Esophagus (tissue), 2 donors: ENCODE data around the gene RYR1. TPM values are rescaled to one million over a fixed set of nuclear protein-coding genes. Genes with fewer than 3 reads are reported as not detected.

ENCODE experiments used
- H3K27ac ChIP-seq, 2 donors: one replicate each; pipeline ENCODE4 v1.5.1; 2013; ENCODE audit warnings: low read depth in 2 of 2, mild to moderate bottlenecking in 2 of 2, inconsistent platforms in 1 of 2, low read length in 1 of 2, moderate library complexity in 1 of 2
- H3K27me3 ChIP-seq, 2 donors: one replicate each; pipeline ENCODE4 v1.6.1; 2013; ENCODE audit warnings: low read length in 2 of 2, control low read depth in 1 of 2, mild to moderate bottlenecking in 1 of 2; ENCODE audit not compliant: insufficient read depth in 2 of 2, control insufficient read depth in 1 of 2
- H3K36me3 ChIP-seq, 2 donors: one replicate each; pipeline ENCODE4 v1.6.1; 2013; ENCODE audit warnings: low read length in 1 of 2; ENCODE audit not compliant: control insufficient read depth in 2 of 2, insufficient read depth in 2 of 2
- H3K4me1 ChIP-seq, 2 donors: one replicate each; pipeline ENCODE4 v1.6.1; 2013; ENCODE audit warnings: low read length in 1 of 2; ENCODE audit not compliant: control insufficient read depth in 2 of 2, insufficient read depth in 2 of 2
- H3K4me3 ChIP-seq, 2 donors: one replicate each; pipeline ENCODE4 v1.5.1; 2013; ENCODE audit warnings: low read length in 2 of 2, mild to moderate bottlenecking in 2 of 2, low read depth in 1 of 2, moderate library complexity in 1 of 2
- H3K9me3 ChIP-seq, 2 donors: one replicate each; pipeline ENCODE4 v1.6.1; 2013; ENCODE audit warnings: mild to moderate bottlenecking in 2 of 2, low read depth in 1 of 2, low read length in 1 of 2, moderate library complexity in 1 of 2; ENCODE audit not compliant: control insufficient read depth in 2 of 2, insufficient read depth in 1 of 2
- WGBS, 2 donors: extraction: QIAGEN DNeasy Blood & Tissue Kit; methylation state at CpG; one replicate each; pipeline ENCODE4 v1.1.7; 2013; 5-methylcytosine and 5-hydroxymethylcytosine counted together
- polyA plus RNA-seq, 2 donors: library from polyadenylated mRNA; stranded (reverse); fragments of 200-250 nt; gene quantifications; one replicate each; pipeline ENCODE4 v1.2.3, GENCODE V29; 2013
- donor health status: healthy with polysubstance abuse.
- donor health status: Bipolar disorder and iron deficiency.

The RYR1 gene
- polyA plus RNA-seq, 2 donors: 8.0 to 8.7 TPM

DNA sequence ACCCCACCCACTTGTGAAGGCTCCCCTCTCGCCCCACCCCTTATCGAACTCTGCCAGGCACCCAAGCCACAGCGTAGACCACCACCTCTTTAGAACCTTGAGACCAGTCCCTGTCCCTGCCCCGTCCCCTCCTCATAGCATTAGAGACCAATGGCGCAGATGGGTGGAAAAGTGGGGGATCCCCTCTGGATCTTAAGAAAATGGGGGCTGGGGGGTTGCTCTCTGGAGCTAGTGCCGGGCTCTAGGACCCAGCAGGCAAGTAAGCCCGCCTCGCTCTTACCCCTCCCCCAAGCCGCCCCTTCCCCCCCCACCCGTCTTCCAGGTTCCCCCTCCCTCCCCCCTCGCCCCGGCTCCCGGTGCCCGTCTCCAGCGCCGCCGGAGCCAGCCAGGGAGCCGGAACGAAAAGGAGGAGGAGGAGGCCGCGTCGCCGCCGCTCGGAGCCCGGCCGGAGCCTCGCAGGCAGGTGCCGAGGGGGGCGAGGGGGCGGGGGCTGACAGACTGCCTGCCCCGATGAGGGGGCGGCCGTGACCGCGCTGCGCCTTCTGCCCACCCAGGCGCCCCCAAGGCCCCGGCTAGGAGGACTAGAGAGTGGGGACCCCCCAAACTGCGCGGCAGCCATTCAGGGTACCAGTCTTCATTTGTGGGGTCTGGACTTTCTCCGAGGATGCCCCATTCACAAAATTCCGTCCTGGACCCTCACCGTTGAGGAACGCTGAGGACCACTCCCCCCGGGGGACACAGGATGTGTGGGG is 45.0 kb upstream of the RYR1 start, which contains the start of gene SPRED3:
Gene SPRED3 (plus strand): TSS at position 349 of the 752 bp plus-strand sequence. CDS start 1,606 bp downstream, outside the sequence.
- Histone ChIP-seq H3K9me3 (no peaks in the 10 kb centered on the region), H3K4me3 (peak within 1 kb of the TSS; percentile 48 to 50), H3K36me3 (peaks cover 0 to 5% of the 10 kb centered on the region in 2 donors), H3K4me1 (peaks cover 5 to 13% of the 10 kb centered on the region in 2 donors), H3K27me3 (no peaks in the 10 kb centered on the region), H3K27ac (peak within 1 kb of the TSS; percentile 49 to 77)
- 1 to 3% methylated on average over 15 to 45 of the region's 46 CpGs for WGBS, 2 donors

DNA sequence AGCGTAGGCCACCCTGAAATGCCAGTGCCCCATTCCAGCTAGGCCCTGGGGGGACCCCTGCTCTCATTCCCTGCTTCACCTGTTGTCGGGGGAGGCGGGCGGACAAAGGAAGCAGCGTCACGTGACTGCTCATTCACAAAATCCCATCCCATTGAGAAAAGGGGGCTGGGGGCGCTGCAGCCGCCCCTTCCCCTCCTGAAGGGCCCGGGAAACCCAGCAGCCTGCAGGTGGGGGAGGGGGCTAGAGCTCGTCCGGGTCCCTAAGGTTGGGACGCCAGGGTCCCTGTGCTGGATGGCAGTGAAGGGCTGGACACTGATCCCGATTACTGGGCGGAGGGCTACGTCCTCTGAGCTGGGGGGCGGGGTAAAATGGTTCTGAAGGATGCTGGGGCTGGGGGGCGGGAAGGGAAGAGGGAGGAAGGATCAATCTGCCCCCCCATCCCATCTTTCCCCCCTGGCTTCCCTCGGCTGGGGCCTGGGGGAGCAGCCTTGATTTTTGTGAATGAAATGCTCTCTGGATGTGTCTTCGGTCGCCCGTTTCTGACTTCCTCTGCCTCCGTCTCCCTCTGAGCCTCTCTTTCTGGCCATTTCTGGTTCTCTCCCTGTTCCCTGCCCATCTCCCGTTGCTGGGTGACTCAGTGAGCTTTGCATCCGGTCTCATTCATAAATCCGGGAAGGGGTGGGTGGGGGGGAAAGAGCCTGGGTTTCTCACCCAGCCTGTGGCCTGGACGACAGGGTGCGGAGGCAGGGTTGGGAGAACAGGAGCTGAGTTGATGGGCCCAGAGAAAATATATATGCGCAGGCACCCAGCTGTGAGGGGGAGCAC is 44.2 kb upstream of the RYR1 start:
- H3K4me3 ChIP-seq: peak overlapping the region in 1 of 2 donors; percentile 12
- no peaks in the 10 kb centered on the region for H3K27me3 ChIP-seq
- no peaks in the 10 kb centered on the region for H3K9me3 ChIP-seq
- H3K4me1 ChIP-seq: peaks cover 5 to 13% of the 10 kb centered on the region in 2 donors
- 8 to 9% methylated on average over 28 of the region's 28 CpGs for WGBS, 2 donors
- H3K27ac ChIP-seq: no peak overlapping the region
- H3K36me3 ChIP-seq: no peaks in the 10 kb centered on the region

DNA sequence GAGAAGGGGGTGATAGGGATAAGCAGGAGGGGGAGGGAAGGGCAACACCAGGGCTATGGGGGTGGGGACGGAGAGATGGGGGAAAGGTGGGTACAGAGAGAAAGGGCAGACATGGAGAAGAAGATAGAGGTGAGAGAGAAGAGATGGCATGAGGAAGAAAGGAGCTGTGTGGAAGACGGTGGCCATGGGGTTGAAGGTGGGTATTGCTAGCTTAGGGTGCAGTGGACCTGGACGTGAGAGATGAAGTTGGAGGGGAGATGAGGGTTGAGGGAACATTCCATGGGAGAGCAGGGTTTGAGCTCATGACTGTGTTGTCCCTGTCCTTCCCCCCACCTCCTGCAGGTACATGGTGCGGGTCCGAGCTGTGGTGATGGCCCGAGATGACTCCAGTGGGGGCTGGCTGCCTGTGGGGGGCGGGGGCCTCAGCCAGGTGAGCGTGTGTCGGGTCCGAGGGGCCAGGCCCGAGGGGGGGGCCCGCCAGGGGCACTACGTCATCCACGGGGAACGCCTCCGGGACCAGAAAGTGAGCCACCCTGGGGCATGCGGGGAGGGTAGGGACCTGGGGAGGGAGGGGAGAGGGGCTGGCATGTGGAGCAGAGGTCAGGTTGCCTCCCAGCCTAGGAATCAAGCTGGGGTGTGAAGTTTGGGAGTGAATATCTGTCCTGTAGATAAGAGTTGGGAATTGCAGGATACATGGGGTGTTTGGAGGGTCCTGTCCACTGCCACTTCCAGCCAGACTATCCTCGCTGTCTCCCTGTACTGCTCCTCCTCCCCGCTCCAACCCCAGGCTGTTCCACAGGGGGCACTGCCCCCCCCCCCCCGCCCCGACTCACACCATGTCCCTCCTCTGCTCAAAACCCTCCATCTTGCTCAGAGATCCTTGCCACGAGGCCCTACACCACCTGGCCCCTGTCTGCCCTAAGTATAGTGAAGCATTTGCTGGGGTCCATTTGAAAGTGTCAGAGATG is 43.2 kb upstream of the RYR1 start:
- Histone ChIP-seq H3K9me3 (no peaks in the 10 kb centered on the region), H3K27me3 (no peaks in the 10 kb centered on the region), H3K4me1 (peaks cover 5 to 13% of the 10 kb centered on the region in 2 donors), H3K36me3 (no peaks in the 10 kb centered on the region), H3K27ac (no peak overlapping the region), H3K4me3 (no peak overlapping the region)
- 53 to 61% methylated on average over 20 to 22 of the region's 22 CpGs for WGBS, 2 donors

GRCh38 chr19:38391911-38392464 is 41.5 kb upstream of the RYR1 start:
- Histone ChIP-seq H3K4me1 (peaks cover 1 to 8% of the 10 kb centered on the region in 2 donors), H3K27ac (no peak overlapping the region)

GRCh38 chr19:38392707-38393308 is 40.7 kb upstream of the RYR1 start:
- H3K27ac ChIP-seq: no peak overlapping the region
- no peak overlapping the region for H3K4me3 ChIP-seq
- H3K27me3 ChIP-seq: no peaks in the 10 kb centered on the region
- WGBS, 2 donors: 61 to 75% methylated on average over 6 of the region's 6 CpGs
- H3K36me3 ChIP-seq: no peaks in the 10 kb centered on the region
- peaks cover 0 to 3% of the 10 kb centered on the region in 2 donors for H3K4me1 ChIP-seq
- H3K9me3 ChIP-seq: no peaks in the 10 kb centered on the region

More at GRCh38 chr19:38391911-38392464, 41.5 kb upstream of the RYR1 start:
- 62 to 63% methylated on average over 8 of the region's 8 CpGs for WGBS, 2 donors
- no peaks in the 10 kb centered on the region for H3K36me3 ChIP-seq
- no peaks in the 10 kb centered on the region for H3K9me3 ChIP-seq
- no peaks in the 10 kb centered on the region for H3K27me3 ChIP-seq
- H3K4me3 ChIP-seq: no peak overlapping the region

DNA sequence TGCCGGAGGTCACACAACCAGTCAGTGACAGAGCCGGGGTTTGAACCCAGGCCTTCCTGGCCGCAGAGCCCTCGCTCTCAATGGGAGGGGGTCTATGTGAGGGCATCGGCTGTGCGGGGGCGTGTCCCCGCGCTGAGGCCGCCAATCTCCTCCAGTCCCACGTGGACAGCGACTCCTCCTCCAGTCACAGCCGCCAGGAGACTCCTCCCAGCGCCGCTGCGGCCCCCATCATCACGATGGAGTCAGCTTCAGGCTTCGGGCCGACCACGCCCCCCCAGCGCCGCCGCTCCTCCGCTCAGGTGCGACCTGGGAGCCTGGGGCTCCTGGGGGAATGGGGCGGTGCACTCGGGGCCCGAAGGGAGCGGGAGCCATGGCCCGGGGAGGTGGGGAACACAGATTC is 39.0 kb upstream of the RYR1 start:
- Histone ChIP-seq H3K36me3 (no peaks in the 10 kb centered on the region), H3K27me3 (no peaks in the 10 kb centered on the region), H3K27ac (no peak overlapping the region), H3K4me1 (peaks cover 0 to 3% of the 10 kb centered on the region in 2 donors), H3K9me3 (no peaks in the 10 kb centered on the region), H3K4me3 (peak overlapping the region; percentile 9 to 36)
- WGBS, 2 donors: 8 to 9% methylated on average over 30 of the region's 30 CpGs

DNA sequence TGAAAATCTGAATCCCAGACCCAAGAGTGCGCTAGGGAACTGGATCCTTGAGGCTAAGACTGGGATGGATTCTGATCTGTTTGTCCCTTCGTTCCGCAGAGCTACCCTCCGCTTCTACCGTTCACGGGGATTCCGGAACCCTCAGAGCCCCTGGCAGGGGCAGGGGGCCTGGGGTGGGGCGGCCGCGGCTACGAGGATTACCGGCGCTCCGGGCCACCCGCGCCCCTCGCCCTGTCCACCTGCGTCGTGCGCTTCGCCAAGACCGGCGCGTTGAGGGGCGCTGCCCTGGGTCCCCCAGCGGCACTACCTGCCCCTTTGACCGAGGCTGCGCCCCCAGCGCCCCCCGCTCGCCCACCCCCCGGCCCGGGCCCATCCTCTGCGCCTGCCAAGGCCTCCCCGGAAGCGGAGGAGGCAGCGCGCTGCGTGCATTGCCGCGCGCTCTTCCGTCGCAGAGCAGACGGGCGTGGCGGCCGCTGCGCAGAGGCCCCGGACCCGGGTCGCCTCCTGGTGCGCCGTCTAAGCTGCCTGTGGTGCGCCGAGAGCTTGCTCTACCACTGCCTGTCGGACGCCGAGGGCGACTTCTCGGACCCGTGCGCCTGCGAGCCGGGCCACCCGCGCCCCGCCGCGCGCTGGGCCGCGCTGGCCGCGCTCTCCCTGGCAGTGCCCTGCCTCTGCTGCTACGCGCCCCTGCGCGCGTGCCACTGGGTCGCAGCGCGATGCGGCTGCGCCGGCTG is 37.9 kb upstream of the RYR1 start:
- Histone ChIP-seq H3K27me3 (no peaks in the 10 kb centered on the region), H3K27ac (no peak overlapping the region), H3K9me3 (no peaks in the 10 kb centered on the region), H3K36me3 (no peaks in the 10 kb centered on the region), H3K4me1 (peaks cover 0 to 3% of the 10 kb centered on the region in 2 donors), H3K4me3 (peak overlapping the region; percentile 36 to 54)
- 7 to 11% methylated on average over 52 to 86 of the region's 86 CpGs for WGBS, 2 donors

DNA sequence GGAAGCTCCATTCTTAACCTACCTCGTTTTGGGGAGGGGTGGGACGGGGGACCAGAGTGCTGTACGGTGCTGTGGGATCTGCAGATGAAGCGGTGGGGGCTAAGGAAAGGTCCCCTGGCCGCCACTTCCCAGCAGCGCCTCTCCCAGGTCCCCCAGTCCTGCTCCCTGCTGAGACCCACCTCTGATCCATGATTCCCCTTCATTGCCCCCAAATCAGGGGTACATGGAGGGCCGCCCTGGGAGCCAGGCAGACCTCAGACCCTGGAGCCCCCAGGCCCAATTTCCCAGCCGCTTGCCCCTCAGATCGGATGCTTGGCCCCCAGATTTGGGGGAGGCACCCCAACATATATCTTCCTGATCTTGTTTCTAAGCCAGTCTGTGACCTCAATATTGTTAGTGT is 34.4 kb upstream of the RYR1 start:
- 60 to 64% methylated on average over 9 of the region's 9 CpGs for WGBS, 2 donors
- H3K36me3 ChIP-seq: no peaks in the 10 kb centered on the region
- H3K27me3 ChIP-seq: no peaks in the 10 kb centered on the region
- peaks cover 0 to 4% of the 10 kb centered on the region in 2 donors for H3K4me1 ChIP-seq
- H3K9me3 ChIP-seq: no peaks in the 10 kb centered on the region
- H3K4me3 ChIP-seq: no peak overlapping the region
- no peak overlapping the region for H3K27ac ChIP-seq
